IPS-18c (cell line): ENCODE measurements around the gene DNAJC22.
"Not testable (repeated sequence)": the region's sequence is repeated elsewhere in the genome, so short reads cannot be mapped to it uniquely, and the experiment has no call there.

ENCODE experiments used
- H3K4me3 ChIP-seq: 2 replicates; pipeline ENCODE4 v1.7.0; 2013; ENCODE audit warnings: low read depth, mild to moderate bottlenecking, low read length, moderate library complexity; ENCODE audit not compliant: insufficient read depth
- H3K9me3 ChIP-seq: one replicate; pipeline ENCODE4 v1.6.1; 2013; ENCODE audit warnings: mild to moderate bottlenecking, low read length, moderate library complexity; ENCODE audit not compliant: control insufficient read depth, insufficient read depth

Gene DNAJC22

DNA sequence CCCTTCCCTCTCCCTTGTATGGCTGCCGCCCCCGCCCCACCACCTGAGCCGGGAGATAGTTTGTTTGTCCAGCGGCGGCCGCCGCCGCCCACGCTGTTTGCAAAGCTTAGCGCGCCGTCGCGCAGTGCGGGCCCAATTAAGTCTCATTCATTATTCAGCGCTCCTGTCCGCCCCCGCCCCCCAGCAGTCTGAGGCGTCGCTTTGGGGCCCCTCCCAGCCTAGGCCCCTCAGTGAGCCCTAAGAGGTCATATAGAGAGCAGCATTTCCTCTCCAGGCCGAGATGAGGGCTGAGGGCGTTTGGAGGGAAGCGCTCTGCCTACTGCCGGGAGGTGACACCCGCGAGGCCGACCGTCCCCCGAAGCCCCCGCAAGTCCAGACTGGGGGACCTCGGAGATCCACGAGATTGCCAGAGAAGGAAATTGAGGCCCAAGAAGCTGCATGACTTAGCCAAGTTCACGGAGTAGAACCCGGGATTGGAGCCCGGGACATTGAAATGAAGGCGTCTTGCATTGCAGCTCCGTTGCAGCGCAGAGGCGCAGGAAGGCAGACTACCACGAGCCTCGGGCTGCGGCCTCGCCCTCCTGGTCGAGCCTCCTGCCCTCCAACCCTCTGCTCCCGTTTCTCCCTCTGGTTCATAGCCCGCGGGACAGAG lies at the start of gene DNAJC22:
DNAJC22 (plus strand) TSS at position 230 of the 652 bp plus-strand sequence. CDS start 1,985 bp downstream, outside the sequence.
- Histone ChIP-seq H3K9me3 (no peaks in the 10 kb centered on the region), H3K4me3 (peak within 1 kb of the TSS; percentile 57)

DNA sequence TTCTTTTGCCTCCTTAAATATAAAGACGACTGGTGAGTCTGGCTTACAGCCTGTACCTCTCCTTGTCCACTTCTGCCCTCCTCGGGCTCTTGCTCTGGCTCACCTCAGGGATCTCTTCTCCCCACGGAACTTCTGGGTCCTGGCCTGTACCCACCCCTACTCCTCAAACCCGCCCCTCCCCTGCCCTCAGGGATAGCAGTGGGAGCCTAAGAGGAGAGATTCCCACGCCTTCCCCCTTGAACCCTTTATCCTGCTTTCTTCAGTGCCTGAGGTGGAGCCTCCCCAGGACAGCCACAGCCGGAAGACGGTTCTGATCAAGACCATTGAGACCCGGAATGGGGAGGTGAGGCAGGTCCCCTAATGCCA lies 49.0 kb upstream of the DNAJC22 start:
- no peak overlapping the region for H3K4me3 ChIP-seq
- H3K9me3 ChIP-seq, result peaks cover 2% of the 10 kb centered on the region

DNA sequence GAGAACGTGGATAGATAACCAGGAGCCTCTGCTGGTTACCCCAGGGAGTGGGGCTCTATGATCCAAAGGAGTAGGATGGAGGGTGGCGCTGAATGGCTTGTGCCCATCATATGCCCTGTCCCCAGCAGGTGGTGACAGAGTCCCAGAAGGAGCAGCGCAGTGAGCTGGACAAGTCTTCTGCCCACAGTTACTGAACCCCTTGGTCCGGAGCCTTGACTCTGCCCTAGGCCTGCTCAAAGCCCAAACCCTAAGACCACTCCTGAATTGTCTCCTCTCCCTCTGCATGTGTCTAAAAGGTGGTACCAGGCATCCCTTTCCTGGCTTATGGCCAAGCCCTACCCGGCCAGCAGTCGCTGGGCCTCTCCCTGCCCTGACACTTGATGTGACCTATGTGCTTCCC lies 48.5 kb upstream of the DNAJC22 start:
- H3K9me3 ChIP-seq, result peaks cover 2% of the 10 kb centered on the region
- no peak overlapping the region for H3K4me3 ChIP-seq

DNA sequence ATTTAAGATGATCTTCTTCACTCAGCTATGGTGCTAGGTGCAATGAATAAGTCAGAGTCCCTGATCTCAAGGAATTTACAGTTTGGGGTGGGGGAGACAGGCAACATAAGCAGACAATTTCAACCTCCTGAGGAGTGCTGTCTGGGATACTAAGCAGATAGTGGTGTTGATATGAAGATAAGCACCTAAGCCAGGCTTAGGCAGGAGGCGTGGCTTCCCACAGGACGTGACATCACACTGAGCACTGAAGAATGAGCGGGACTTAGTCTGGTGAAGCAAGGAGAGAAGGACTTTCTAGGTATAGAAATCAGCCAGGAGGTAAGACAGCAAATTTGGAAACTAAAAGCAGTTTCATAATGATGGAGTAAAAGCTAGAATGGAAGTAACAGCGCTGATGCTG lies 44.9 kb upstream of the DNAJC22 start:
- H3K4me3 ChIP-seq, result no peak overlapping the region
- no peaks in the 10 kb centered on the region for H3K9me3 ChIP-seq

DNA sequence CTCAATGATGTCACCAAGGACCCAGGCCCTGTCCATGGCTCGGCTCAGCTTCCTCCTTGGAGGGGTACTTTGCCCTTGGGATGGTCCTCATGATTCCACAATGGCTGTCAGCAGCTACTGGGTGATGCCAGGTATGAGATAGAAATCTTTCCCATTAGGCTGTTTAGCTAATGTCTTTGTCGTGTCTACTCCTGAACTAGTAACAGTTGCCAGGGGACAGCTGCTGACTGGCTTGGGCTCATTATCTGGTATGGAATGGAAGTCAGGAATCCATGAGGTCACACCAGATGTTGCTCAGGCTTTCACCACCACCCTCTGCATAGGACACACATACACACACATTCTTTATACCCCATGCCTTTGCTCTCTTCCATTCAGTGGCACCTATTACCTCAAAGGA lies 42.5 kb upstream of the DNAJC22 start:
- no peaks in the 10 kb centered on the region for H3K9me3 ChIP-seq
- H3K4me3 ChIP-seq, result no peak overlapping the region

DNA sequence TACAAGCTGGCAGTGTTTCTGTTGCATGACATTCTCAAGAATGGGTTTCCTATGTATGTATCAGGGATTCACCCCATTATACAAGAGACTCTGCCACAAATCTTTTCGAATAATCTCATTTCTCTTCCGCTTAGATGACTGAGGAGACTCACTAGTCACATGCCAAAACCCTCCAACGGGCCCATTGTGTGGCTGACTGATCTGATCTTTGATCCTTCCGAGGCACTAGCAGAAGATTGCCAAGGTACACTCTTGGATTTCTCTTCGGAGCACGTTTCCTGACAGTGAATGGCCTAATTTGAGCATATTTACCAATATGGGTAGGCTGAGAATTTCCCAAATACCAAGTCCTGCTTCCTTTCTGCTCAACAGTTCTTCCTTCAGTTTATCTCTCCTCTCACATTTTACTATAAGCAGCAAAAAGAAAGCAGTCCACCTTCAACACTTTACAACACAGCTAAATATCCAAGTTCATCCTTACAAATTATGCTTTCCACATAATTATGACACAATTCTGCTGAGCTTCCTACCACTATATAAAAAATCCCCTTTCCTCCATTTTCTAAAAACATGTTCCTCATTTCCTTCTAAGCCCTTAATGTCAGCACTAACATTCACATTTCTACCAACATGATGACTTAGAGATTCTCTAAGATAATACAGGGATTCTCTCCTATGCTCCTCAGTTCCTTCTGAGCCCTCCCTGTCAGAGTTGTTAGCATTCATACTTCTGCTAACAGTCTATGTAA lies 40.8 kb upstream of the DNAJC22 start:
- H3K4me3 ChIP-seq, result no peak overlapping the region
- H3K9me3 ChIP-seq, result no peaks in the 10 kb centered on the region

DNA sequence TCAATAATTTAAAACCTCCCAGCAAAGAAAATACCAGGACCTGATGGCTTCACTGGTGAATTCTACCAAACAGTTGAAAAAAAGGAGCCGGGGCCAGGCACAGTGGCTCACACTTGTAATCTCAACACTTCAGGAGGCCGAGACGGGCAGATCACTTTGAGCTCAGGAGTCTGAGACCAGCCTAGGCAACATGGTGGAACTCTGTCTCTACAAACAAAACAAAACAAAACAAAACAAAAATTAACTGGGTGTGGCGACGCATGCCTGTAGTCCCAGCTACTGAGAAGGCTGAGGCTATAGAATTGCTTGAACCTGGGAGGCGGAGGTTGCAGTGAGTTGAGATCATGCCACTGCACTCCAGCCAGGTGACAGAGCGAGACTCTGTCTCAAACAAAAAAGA lies 37.3 kb upstream of the DNAJC22 start:
- no peak overlapping the region for H3K4me3 ChIP-seq

DNA sequence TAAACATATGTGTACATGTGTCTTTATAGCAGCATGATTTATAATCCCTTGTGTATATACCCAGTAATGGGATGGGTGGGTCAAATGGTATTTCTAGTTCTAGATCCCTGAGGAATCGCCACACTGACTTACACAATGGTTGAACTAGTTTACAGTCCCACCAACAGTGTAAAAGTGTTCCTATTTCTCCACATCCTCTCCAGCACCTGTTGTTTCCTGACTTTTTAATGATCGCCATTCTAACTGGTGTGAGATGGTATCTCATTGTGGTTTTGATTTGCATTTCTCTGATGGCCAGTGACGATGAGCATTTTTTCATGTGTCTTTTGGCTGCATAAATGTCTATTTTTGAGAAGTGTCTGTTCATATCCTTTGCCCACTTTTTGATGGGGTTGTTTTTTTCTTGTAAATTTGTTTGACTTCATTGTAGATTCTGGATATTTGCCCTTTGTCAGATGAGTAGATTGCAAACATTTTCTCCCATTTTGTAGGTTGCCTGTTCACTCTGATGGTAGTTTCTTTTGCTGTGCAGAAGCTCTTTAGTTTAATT lies 36.2 kb upstream of the DNAJC22 start:
- H3K9me3 ChIP-seq, H3K4me3 ChIP-seq: not testable (repeated sequence)

More for the DNA sequence above, 37.3 kb upstream of the DNAJC22 start:
- H3K9me3 ChIP-seq, result no peaks in the 10 kb centered on the region

DNA sequence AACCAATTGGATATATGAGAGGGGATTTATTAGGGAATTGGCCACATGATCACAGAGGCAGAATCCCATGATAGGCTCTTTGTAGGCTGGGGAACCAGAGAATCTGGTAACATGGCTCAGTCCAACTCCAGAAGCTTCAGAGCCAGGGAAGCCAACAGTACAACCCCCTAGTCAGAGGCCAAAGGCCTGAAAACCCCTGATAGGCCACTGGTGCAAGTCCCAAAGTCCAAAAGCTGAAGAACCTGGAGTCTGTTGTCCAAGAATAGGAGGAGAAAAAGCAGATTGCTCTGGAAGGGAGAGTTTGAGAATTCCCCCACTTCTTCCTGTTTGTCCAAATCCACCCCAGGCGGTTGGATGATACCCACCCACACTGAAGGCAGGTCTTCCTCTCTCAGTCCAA lies 31.9 kb upstream of the DNAJC22 start:
- Histone ChIP-seq H3K9me3 (no peaks in the 10 kb centered on the region), H3K4me3 (no peak overlapping the region)

DNA sequence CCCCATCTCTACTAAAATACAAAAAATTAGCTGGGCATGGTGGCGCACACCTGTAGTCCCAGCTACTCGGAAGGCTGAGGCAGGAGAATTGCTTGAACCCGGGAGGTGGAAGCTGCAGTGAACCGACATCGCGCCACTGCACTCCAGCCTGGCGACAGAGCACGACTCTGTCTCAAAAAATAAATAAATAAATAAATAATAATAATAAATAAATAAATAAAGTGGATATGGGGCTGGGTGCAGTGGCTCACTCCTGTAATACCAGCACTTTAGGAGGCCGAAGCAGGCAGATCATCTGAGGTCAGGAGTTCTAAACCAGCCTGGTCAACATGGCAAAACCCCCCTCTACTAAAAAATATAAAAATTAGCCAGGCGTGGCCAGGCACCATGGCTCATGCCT lies 29.6 kb upstream of the DNAJC22 start:
- not testable (repeated sequence) for H3K9me3 ChIP-seq, H3K4me3 ChIP-seq

DNA sequence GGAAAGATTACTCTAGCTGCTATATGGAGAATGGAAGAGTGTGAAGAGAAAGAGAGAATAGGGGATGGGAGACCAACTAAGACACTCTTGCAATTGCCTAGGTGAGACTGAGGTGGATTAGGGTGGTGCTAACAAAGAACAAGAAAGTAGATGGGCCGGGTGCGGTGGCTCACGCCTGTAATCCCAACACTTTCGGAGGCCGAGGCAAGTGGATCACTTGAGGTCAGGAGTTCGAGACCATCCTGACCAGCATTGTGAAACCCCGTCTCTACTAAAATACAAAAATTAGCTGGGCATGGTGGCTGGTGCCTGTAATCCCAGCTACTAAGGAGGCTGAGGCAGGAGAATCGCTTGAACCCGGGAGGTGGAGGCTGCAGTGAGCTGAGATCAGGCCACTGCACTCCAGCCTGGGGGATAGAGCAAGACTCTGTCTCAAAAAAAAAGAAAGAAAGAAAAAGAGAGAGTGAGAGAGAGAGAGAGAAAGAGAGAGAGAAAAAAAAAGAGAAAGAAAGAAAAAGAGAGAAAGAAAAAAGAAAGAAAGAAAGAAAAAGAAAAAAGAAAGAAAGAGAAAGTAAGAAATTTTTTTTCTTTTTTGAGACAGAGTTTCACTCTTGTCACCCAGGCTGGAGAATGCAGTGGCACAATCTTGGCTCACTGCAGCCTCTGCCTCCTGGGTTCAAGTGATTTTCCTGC lies 26.1 kb upstream of the DNAJC22 start:
- not testable (repeated sequence) for H3K9me3 ChIP-seq, H3K4me3 ChIP-seq

DNA sequence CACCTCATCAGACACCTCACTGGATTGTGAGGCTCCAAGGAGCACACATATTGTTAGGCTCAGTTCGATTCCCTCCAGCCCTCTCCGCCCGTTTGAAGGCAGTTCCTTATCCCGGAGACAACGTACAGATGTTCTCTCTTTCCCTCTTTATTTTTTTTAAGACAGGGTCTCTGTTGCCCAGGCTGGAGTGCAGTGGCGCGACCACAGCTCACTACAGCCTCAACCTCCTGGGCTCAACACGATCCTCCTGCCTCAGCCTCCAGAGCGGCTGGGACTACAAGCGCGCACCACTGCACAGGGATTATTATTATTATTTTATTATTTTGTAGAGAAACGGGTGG lies 24.4 kb upstream of the DNAJC22 start:
- Histone ChIP-seq H3K4me3 (peak overlapping the region; percentile 95), H3K9me3 (no peaks in the 10 kb centered on the region)

DNA sequence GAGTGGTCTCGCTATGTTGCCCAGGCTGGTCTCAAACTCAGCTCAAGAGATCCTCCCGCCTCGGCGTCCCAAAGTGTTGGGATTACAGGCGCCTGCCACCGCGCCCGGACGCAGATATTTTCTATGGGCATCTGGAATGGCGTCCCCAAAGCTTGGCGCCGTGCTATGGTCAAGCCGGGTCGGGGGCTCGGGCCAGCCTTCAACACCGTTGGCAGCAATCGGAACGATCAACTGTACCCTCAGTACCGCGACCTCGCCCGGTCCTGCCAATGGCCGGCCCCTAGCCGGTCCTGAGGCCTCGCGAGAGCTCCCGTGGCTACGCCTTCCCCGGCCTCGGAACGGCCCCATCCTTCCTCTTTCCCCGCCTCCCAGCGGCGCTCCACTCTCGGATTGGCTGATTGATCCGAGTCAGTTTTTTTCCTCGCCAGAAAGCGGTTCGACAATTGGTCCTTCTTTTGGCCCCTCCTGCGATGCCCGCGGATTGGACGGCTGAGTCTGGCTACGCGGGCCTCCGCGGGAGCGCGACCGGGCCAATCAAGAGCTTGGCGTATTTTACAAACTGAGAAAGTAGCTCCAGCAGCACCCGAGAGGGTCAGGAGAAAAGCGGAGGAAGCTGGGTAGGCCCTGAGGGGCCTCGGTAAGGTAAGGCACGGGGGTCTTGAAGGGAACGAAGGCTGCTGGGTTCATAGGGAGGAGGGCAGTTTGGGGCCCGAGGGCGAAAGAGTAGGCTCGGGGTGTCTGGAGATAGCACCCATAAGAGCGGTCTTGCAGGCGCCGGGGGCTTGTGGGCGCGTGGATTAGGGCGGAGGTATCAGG lies 23.8 kb upstream of the DNAJC22 start, which contains the start of gene TROAP:
TROAP (plus strand) TSS at position 548 of the 816 bp plus-strand sequence. CDS start 354 bp downstream, outside the sequence.
- H3K9me3 ChIP-seq, result no peaks in the 10 kb centered on the region
- peak within 1 kb of the TSS; percentile 95 for H3K4me3 ChIP-seq

DNA sequence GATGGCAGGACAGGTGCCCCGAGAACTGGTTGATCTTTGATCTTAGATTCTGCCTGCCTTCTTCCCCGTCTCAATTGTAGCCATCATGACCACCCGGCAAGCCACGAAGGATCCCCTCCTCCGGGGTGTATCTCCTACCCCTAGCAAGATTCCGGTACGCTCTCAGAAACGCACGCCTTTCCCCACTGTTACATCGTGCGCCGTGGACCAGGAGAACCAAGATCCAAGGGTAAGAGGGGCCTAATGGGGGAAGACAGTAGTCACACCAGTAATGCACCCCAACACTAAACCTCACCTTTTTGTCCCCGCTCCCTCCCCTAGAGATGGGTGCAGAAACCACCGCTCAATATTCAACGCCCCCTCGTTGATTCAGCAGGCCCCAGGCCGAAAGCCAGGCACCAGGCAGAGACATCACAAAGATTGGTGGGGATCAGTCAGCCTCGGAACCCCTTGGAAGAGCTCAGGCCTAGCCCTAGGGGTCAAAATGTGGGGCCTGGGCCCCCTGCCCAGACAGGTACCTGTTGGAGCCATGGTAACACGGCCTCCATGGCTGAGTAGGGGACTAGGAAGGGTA lies 23.1 kb upstream of the DNAJC22 start:
- H3K9me3 ChIP-seq, result no peaks in the 10 kb centered on the region
- peak overlapping the region; percentile 95 for H3K4me3 ChIP-seq

DNA sequence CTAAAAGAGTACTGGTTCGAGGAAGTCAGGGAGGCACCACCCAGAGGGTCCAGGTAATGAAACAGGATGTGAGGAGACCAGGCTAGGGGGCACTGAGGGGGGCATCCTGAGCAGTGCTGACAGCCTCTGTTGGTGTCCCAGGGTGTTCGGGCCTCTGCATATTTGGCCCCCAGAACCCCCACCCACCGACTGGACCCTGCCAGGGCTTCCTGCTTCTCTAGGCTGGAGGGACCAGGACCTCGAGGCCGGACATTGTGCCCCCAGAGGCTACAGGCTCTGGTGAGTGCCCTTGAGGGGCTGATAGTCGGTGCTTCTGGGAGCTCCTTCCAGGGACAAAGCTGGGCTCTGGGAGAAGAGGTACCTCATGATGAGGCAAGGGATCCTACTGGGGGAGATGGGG lies 21.1 kb upstream of the DNAJC22 start:
- H3K9me3 ChIP-seq, result no peaks in the 10 kb centered on the region
- no peak overlapping the region for H3K4me3 ChIP-seq

DNA sequence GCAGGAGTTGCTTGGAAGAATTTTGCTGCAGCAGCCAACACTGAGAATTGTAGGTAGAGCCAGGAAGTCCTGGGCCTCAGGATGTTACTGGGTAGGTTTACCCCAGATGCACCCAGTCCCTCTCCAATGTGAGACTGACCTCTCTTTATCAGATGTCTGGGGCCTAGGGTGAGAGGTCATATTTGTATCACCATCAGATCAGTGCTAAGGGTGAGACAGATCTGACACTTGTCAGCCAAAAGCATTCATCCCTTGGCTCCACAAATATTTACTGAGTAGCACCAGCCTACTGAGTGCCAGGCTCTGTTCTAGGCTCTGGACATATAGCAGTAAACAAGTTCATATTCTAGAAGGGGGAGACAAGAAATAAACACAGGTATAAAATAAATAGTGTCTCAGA lies 19.3 kb upstream of the DNAJC22 start:
- no peak overlapping the region for H3K4me3 ChIP-seq

DNA sequence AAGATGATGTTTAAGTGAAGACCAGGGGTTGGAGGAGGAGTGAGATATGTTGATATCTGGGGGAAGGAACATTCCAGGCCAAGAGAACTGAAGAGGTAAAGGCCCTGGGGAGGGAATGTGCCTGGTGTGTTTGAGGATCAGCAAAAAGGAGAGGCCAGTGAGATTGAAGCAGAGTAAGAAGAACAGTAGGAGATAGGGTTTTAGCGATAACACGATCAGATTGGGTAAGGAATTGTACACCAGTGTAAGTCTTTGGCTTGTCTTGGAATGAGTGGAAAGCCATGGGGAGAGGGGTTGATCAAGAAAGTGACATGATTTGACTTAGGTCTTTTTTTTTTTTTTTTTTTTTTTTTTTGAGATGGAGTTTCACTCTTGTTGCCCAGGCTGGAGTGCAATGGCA lies 18.8 kb upstream of the DNAJC22 start:
- Histone ChIP-seq H3K4me3 (no peak overlapping the region), H3K9me3 (no peaks in the 10 kb centered on the region)

More for the DNA sequence above, 19.3 kb upstream of the DNAJC22 start:
- H3K9me3 ChIP-seq, result no peaks in the 10 kb centered on the region
